Kidney (tissue), 14 donors: Measurements from ENCODE around the gene PKLR. TPM values are rescaled to one million over a fixed set of nuclear protein-coding genes. Genes with fewer than 3 reads are reported as not detected.
A peak's percentile ranks its signal among the peaks of the same experiment; 100 is the strongest.

Source experiments
- DNase-seq, 5 donors: peaks; one replicate each; pipeline ENCODE4 v3.0.0-alpha.2; 2013 to 2020
- FAIRE-seq: peaks from 2 replicates; lab custom pipeline; 2012; peaks lifted over from hg19 to GRCh38; lab: Jason Lieb, UNC
- H3K27ac ChIP-seq, 2 donors: one replicate each; pipeline ENCODE4 v1.7.0; 2013; ENCODE audit warnings: low read depth in 2 of 2, low read length in 2 of 2, inconsistent platforms in 1 of 2
- H3K27me3 ChIP-seq: one replicate; pipeline ENCODE4 v1.7.1; 2013; ENCODE audit warnings: low read length, inconsistent platforms; ENCODE audit not compliant: control insufficient read depth, insufficient read depth
- H3K36me3 ChIP-seq, 3 donors: one replicate each; pipeline versions ENCODE4 v1.7.0 to v1.7.1; 2013; ENCODE audit warnings: low read length in 3 of 3, control low read depth in 1 of 3, inconsistent platforms in 1 of 3; ENCODE audit not compliant: insufficient read depth in 3 of 3, control insufficient read depth in 2 of 3
- H3K4me1 ChIP-seq, 3 donors: one replicate each; pipeline versions ENCODE4 v1.7.0 to v1.7.1; 2013; ENCODE audit warnings: low read length in 3 of 3, inconsistent platforms in 1 of 3, low read depth in 1 of 3; ENCODE audit not compliant: control insufficient read depth in 2 of 3, insufficient read depth in 2 of 3
- H3K4me3 ChIP-seq, 3 donors: one replicate each; pipeline versions ENCODE4 v1.7.0 to v1.8.1; 2013; ENCODE audit warnings: low read length in 3 of 3, control low read depth in 1 of 3, inconsistent platforms in 1 of 3
- H3K9ac ChIP-seq, 3 donors: one replicate each; pipeline versions ENCODE4 v1.7.0 to v1.7.1; 2013; ENCODE audit warnings: low read length in 3 of 3, control low read depth in 1 of 3, inconsistent platforms in 1 of 3
- H3K9me3 ChIP-seq, 3 donors: one replicate each; pipeline versions ENCODE4 v1.7.0 to v1.7.1; 2013; ENCODE audit warnings: low read length in 3 of 3, control low read depth in 1 of 3, inconsistent platforms in 1 of 3; ENCODE audit not compliant: control insufficient read depth in 2 of 3, insufficient read depth in 1 of 3
- CTCF ChIP-seq: IDR thresholded peaks from 3 replicates; pipeline ENCODE4 v1.5.1; 2012; ENCODE audit warnings: mild to moderate bottlenecking, moderate library complexity, borderline replicate concordance; ENCODE audit not compliant: insufficient read depth; ENCODE audit errors: extremely low read depth
- intact Hi-C: fragments of 100-400 bp; cut with DNase I; formaldehyde crosslinking; loops from one replicate; pipeline ENCODE4 v1.11.1; 2022
- polyA plus RNA-seq: library from polyadenylated mRNA; stranded (reverse); fragments of 350-450 nt; fragmentation: Illumina TruSeq; extraction: RNeasy Lipid Tissue Mini Kit (QIAGEN cat#74804); gene quantifications from one replicate; pipeline ENCODE4 v1.2.3, GENCODE V29; 2014; ENCODE audit warnings: low read depth, low replicate concordance; ENCODE audit not compliant: insufficient read depth
- total RNA-seq: library from RNA; stranded (reverse); fragmentation: NEBNext Ultra II Directional; extraction: Animal tissue kit (Norgen Biotek cat#: 25700); gene quantifications from one replicate; pipeline ENCODE4 v1.2.1, GENCODE V29; 2021
- donor health status: control.
- donor health status: control.
- donor health status: control.
- donor health status: control.
- donor health status: control.
- donor health status: DM: yes; HTN: yes; CAD: no.
- donor health status: Normal renal cell carcinoma (clear cell type).

PKLR gene
- total and polyA plus RNA-seq, 2 donors from 2014 or later: 0.82 to 19.9 TPM

- FAIRE-seq: no peak
- H3K27ac ChIP-seq: no peak overlapping the region
- no peak overlapping the region for H3K4me3 ChIP-seq
- H3K9ac ChIP-seq: no peak overlapping the region
- no peaks in the 10 kb centered on the region for H3K9me3 ChIP-seq
- no peaks in the 10 kb centered on the region for H3K27me3 ChIP-seq
- TF ChIP-seq CTCF: no peak
- intact Hi-C loops: no loop called here
- peak in 1 of 5 donors; percentile 79 for DNase-seq
- H3K4me1 ChIP-seq: peaks cover 0 to 12% (median 0%) of the 10 kb centered on the region in 3 donors
- H3K36me3 ChIP-seq: peaks cover 2 to 15% (median 12%) of the 10 kb centered on the region in 3 donors
Measured at GRCh38 chr1:155326631-155327037, 25.4 kb upstream of the PKLR start.

- Histone ChIP-seq H3K27me3 (no peaks in the 10 kb centered on the region), H3K36me3 (peaks cover 2 to 12% (median 11%) of the 10 kb centered on the region in 3 donors), H3K27ac (no peak overlapping the region), H3K4me1 (peaks cover 0 to 17% (median 0%) of the 10 kb centered on the region in 3 donors), H3K4me3 (no peak overlapping the region), H3K9ac (no peak overlapping the region), H3K9me3 (no peaks in the 10 kb centered on the region)
- no peak for DNase-seq
- TF ChIP-seq CTCF: no peak
- intact Hi-C loops: no loop called here
- FAIRE-seq: no peak
Measured at GRCh38 chr1:155326020-155326526, 24.8 kb upstream of the PKLR start.

- Histone ChIP-seq H3K36me3 (peaks cover 0 to 7% (median 7%) of the 10 kb centered on the region in 3 donors), H3K9ac (peak overlapping the region in 1 of 3 donors; percentile 81), H3K9me3 (no peaks in the 10 kb centered on the region), H3K27me3 (no peaks in the 10 kb centered on the region), H3K4me1 (peaks cover 0 to 17% (median 2%) of the 10 kb centered on the region in 3 donors), H3K4me3 (peak overlapping the region in 2 of 3 donors; percentile 66 to 92), H3K27ac (no peak overlapping the region)
- no peak for DNase-seq
- TF ChIP-seq CTCF: no peak
- intact Hi-C loops: no loop called here
- FAIRE-seq: no peak
Measured at GRCh38 chr1:155325603-155325893, 24.3 kb upstream of the PKLR start.
